A549 treated with RU486 at 1 μM for 4 hours (cell line): ENCODE data around the gene C2orf49. TPM values are rescaled to one million over a fixed set of nuclear protein-coding genes. Genes with fewer than 3 reads are reported as not detected.

Source experiments
- total RNA-seq: library from RNA; stranded (reverse); fragments of 200-300 nt; extraction: Qiagen RNA extraction; gene quantifications from 5 replicates; pipeline ENCODE4 v1.2.3, GENCODE V29; 2022; ENCODE audit warnings: low read depth

C2orf49 gene
- total RNA-seq = 13.8 to 18.7 TPM (median 14.7 TPM) in 5 replicates

DNA sequence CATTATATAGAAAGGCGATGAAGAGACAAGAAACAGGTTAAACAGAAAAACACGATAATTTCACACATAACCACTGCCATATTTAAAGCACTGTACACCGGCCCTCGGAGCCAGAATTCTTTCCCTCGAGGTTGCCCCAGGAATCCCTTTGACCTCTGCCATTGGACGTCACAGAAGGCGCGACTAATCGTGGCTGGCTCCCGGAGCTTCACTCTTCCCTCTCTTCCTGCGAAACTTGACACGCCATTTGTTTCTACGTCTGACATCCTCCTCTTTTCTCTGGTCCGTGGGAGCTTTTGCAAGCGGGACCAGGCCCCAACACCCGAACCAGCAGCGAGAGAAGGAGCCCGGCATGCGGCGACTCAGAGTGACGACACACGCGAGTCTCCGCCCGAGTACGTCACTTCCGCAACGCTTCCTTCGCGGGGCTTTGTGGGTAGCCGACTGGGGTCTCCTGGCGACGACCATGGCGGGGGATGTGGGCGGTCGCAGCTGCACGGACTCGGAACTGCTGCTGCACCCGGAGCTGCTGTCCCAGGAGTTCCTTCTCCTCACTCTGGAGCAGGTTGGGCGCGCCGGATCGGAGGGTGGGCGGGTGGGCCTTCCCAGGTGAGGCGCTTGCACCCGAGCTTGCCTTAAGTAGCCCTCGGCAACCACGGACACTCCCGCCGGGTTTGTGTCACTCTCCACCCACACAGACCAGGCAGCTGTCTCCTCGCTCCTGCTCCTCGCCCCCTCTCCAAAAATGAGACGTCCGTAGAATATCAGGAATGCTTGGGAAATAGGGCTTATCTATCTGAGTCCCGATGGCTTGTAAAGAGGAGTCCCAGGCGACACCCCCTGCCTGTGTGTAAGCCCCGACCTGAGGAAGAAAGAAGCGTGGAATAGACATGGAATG lies at the start of gene C2orf49:
Gene C2orf49 (plus strand): TSS at position 419 of the 898 bp plus-strand sequence. CDS start 48 bp downstream, at position 467.

DNA sequence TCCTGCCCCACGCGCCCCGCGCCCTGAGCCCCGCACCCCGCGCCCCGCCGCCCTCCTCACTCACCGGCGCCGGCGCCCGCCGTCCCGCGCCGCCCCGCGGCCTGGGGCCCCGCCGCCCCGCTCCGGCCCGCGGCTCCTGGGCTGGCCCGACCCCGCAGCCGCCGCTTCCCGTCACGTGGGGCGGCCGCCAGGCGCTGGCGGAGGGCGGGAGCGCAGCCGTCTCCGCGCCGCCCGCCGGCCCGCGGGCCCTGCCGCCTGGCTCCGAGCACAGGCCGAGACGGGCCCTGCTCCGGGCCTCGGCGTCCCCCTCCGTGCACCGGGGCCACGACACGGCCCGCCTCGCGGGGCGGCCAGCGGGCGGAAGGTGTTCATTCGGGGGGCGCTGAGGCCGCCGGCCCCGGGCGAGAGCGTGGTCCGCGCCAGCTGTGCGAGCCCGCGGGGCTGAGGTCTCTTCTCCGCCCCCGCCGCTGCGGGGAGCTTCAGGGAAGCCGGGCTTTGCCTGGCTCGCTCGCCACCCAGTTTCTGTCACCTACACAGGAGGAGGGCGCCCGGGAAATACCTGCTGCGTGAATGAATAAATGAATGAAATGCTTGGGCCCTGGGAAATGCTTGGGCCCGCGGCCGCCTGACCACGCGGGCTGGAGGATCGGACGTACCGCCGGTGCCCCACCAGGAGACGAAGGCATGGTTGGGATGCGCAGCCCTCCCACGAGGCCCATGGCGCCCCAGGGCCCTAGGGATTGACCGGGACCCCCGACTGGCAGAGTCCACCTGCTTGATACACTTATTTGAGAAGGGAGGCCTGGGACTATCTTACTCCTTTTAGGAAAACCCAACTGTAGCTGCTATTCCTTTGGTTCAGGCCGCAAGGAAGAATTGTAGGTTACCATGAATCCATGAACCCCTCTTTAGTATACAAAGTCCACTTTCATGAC lies 7.5 kb upstream of the C2orf49 start, which contains the start of gene TGFBRAP1:
Gene TGFBRAP1 (minus strand): TSS at position 175 of the 935 bp plus-strand sequence. CDS start 21,434 bp downstream, outside the sequence.

DNA sequence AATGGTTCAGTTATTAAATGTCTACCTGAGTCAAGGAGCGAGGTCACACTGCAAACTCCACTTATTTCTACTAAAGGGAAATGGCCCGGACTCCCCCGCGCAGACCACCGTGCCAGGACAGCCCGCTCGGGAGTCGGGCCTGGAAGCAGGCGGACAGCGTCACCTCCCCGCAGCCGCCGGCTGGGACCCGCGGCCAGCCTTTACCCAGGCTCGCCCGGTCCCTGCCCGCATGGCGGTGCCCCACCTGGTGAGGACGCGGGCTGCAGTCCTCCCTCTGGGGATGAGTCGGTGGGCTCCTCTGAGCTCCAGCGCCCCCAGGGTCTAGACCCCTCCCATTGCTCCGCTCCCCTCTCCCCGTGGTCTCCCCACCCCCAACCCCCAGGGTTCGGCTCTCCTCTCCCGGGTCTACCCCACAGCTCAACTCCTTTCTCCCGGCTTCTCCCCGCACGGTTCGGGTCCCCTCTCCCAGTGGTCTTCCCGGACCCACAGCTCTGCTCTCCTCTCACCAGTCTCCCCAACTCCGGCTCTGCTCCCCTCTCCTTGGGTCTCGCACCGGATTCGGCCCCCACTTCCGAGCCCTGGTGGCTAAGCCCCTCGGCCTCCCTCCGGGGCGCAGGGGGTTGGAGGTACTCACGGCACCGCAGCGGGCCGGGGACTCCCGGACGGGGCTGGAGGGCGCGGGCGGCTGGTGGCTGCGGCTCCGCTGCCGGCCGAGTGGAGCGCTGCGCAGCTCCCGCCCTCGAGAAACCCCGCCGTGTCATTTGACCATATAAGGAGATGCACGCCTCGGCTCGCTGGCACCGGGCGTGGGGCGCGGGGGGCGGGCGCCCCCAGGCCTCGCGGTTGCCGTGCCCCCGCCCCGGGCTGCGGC lies 61.2 kb downstream of the C2orf49 start, which contains the start of gene FHL2:
Gene FHL2 (minus strand): TSS at position 716 of the 871 bp plus-strand sequence. CDS start 12,535 bp downstream, outside the sequence.

Other genes starting within 250 kb of the C2orf49 start
- gene GPR45, start 95.8 kb upstream of the C2orf49 start, total RNA-seq = not detected in 5 replicates
- gene TGFBRAP1, start 7.8 kb upstream of the C2orf49 start, total RNA-seq = 14.8 to 17.2 TPM (median 16.9 TPM) in 5 replicates
- gene FHL2, start 61.5 kb downstream of the C2orf49 start, total RNA-seq = 66.7 to 89.2 TPM (median 79.7 TPM) in 5 replicates